HEK293T (cell line): Measurements from ENCODE around the gene CCDC7.
"Not testable (repeated sequence)": the region's sequence is repeated elsewhere in the genome, so short reads cannot be mapped to it uniquely, and the experiment has no call there.

Experiments used
- CTCF ChIA-PET: fragments of 350-600 bp; formaldehyde crosslinking; extraction: SDS; loops from one replicate; lab custom pipeline; 2021; ENCODE audit warnings: antibody characterized with exemption, inconsistent platforms; lab: Yijun Ruan, JAX
- POLR2A ChIA-PET: fragments of 350-600 bp; formaldehyde crosslinking; extraction: SDS; loops from one replicate; lab custom pipeline; 2020; ENCODE audit warnings: antibody characterized with exemption, inconsistent platforms; lab: Yijun Ruan, JAX
- DNase-seq: peaks from one replicate; pipeline ENCODE4 v3.0.0; 2012; ENCODE audit warnings: mixed read lengths; ENCODE audit errors: extremely low spot score
- ARNT ChIP-seq: fragments of 450-650 bp; IDR thresholded peaks from 2 replicates; pipeline ENCODE4 v1.6.1; 2017; ENCODE audit warnings: mild to moderate bottlenecking
- BHLHE40 ChIP-seq: fragments of 450-650 bp; IDR thresholded peaks from 2 replicates; pipeline ENCODE4 v1.6.1; 2016; ENCODE audit warnings: mild to moderate bottlenecking, moderate library complexity, borderline replicate concordance
- CTBP1 ChIP-seq: fragments of 450-650 bp; IDR thresholded peaks from 2 replicates; pipeline ENCODE4 v1.6.1; 2016; ENCODE audit warnings: borderline replicate concordance
- ELF4 ChIP-seq: fragments of 450-650 bp; IDR thresholded peaks from 2 replicates; pipeline ENCODE4 v1.6.1; 2017; ENCODE audit warnings: antibody characterized with exemption
- FOXA1 ChIP-seq: fragments of 450-650 bp; IDR thresholded peaks from 2 replicates; pipeline ENCODE4 v1.6.1; 2016; ENCODE audit warnings: mild to moderate bottlenecking
- FOXK2 ChIP-seq: fragments of 450-650 bp; IDR thresholded peaks from 2 replicates; pipeline ENCODE4 v1.6.1; 2016; ENCODE audit warnings: mild to moderate bottlenecking
- FOXM1 ChIP-seq: fragments of 450-650 bp; IDR thresholded peaks from 2 replicates; pipeline ENCODE4 v1.6.1; 2017; ENCODE audit warnings: mild to moderate bottlenecking, borderline replicate concordance
- HDGF ChIP-seq: fragments of 450-650 bp; IDR thresholded peaks from 2 replicates; pipeline ENCODE4 v1.6.1; 2017; ENCODE audit warnings: antibody characterized with exemption, borderline replicate concordance
- L3MBTL2 ChIP-seq: fragments of 450-650 bp; conservative IDR thresholded peaks from 2 replicates; pipeline ENCODE4 v1.6.1; 2016; ENCODE audit warnings: mild to moderate bottlenecking
- LEF1 ChIP-seq: fragments of 450-650 bp; IDR thresholded peaks from 2 replicates; pipeline ENCODE4 v1.6.1; 2017; ENCODE audit warnings: mild to moderate bottlenecking, borderline replicate concordance
- NFRKB ChIP-seq: fragments of 450-650 bp; IDR thresholded peaks from 2 replicates; pipeline ENCODE4 v1.6.1; 2016; ENCODE audit warnings: mild to moderate bottlenecking, moderate library complexity
- SP1 ChIP-seq: fragments of 450-650 bp; IDR thresholded peaks from 2 replicates; pipeline ENCODE4 v1.6.1; 2017
- SUZ12 ChIP-seq: fragments of 450-650 bp; IDR thresholded peaks from 2 replicates; pipeline ENCODE4 v1.6.1; 2016; ENCODE audit warnings: mild to moderate bottlenecking
- TARDBP ChIP-seq: fragments of 450-650 bp; IDR thresholded peaks from 2 replicates; pipeline ENCODE4 v1.6.1; 2016
- ZNF384 ChIP-seq: fragments of 450-650 bp; IDR thresholded peaks from 2 replicates; pipeline ENCODE4 v1.6.1; 2016
- TF ChIP-seq, protein P1 (sequence below): fragments of 450-650 bp; IDR thresholded peaks from 2 replicates; pipeline ENCODE4 v1.6.1; 2016

Gene CCDC7

DNA sequence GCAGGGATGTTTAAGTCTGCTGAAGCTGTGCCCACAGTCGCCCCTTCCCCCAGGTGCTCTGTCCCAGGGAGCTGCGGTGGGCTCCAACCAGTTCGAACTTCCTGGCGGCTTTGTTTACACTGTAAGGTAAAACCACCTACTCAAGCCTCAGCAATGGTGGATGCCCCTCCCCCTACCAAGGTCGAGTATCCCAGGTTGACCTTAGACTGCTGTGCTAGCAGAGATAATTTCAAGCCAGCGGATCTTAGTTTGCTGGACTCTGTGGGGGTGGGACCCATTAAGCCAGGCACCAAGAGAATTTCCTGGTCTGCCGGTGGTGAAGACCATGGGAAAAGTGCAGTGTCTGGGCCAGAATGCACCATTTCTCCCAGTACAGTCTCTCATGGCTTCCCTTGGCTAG, 56.0 kb downstream of the CCDC7 start:
- POLR2A ChIA-PET: no interaction called here
- TF ChIP-seq SUZ12 (no peak), ELF4 (no peak), TARDBP (no peak), FOXA1 (no peak)
- CTCF ChIA-PET: no interaction called here
- no peak for DNase-seq

DNA sequence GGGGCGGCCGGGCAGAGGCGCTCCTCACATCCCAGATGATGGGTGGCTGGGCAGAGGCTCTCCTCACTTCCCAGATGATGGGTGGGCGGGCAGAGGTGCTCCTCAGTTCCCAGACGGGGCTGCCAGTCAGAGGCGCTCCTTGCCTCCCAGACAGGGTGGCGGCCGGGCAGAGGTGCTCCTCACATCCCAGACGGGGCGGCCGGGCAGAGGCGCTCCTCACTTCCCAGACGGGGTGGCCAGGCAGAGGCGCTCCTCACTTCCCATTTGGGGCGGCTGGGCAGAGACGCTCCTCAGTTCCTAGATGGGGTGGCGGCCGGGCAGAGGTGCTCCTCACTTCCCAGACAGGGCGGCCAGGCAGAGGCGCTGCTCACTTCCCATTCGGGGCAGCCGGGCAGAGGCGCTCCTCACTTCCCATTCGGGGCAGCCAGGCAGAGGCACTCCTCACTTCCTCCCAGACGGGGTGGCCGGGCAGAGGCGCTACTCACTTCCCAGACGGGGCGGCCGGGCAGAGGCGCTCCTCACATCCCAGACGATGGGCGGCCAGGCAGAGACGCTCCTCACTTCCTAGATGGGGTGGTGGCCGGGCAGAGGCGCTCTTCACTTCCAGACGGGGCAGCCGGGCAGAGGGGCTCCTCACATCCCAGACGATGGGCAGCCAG, 60.0 kb downstream of the CCDC7 start:
- POLR2A ChIA-PET, DNase-seq, CTCF ChIA-PET: not testable (repeated sequence)

DNA sequence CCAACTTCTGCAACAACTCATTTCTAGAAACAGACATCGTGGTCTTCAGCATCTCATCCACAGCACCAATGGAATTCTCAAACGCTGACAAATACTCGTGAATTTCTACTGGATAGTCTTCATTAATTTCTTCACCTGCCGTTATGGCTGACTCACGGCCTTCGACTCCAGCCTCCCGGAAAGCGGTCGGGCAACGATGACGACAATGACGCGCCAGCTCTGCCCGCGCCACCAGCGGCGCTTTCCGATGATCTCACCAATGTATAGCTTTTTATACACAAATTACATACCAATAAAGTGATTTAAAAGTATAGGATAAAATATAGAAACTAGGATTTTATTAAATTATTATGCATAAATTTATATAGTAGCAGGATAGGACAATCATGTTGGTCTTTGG, 65.7 kb downstream of the CCDC7 start:
- TF ChIP-seq NFRKB: no peak
- no peak for TF ChIP-seq FOXM1
- TF ChIP-seq TARDBP: no peak
- no peak for TF ChIP-seq L3MBTL2
- no peak for TF ChIP-seq FOXA1
- no peak for TF ChIP-seq HDGF
- no peak for TF ChIP-seq ELF4
- no peak for TF ChIP-seq SUZ12
- no peak for TF ChIP-seq ZNF384
- TF ChIP-seq ARNT: no peak
- no peak for TF ChIP-seq CTBP1
- TF ChIP-seq SP1: no peak
- TF ChIP-seq FOXK2: no peak
- no peak for TF ChIP-seq LEF1
- DNase-seq: no peak
- ChIA-PET POLR2A (no interaction called here), CTCF (no interaction called here)

DNA sequence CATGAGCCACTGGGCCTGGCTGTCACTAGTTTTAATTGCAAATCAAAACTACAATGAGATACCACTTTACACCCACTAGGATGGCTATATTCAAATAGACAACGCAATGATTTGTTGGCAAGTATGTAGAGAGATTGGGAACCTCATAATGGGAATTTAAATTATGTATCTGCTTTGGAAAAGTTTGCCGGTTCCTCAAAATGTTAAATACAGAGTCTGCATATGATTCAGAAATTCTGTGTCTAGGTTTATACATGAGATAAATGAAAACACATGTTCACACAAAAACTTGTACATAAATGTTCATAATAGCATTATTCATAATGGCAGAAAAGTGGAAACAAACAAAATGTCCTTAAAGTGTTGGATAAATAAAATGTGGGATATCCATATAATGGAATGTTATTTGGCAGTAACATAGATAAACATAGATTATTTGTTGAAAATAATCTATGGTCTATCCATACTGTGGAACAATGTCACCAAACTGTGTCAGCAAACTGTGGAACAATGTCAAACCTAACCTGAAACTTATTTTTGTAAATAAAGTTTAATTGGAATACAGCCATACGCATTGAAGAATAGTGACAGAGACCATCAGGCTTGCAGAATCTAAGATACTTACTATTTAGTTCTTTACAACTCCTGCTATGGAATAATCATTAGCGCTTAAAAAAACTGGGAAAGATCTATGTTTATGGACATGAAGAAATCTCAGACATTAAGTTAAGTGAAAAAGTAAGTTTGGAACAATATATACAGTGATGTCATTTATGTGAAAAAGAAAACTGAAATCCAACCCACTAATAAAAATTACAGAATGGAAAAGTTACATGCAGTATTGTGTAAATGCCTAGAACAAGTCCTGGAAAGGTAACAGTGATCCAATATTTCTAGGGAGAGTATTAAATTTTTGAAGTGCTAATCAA, 70.9 kb downstream of the CCDC7 start:
- ChIA-PET CTCF (no interaction called here), POLR2A (no interaction called here)
- TF ChIP-seq CTBP1 (no peak), TARDBP (no peak), FOXK2 (no peak), SP1 (no peak), SUZ12 (no peak), L3MBTL2 (no peak), BHLHE40 (no peak), ARNT (no peak), ELF4 (no peak), FOXA1 (no peak), FOXM1 (no peak), LEF1 (no peak), ZNF384 (no peak), HDGF (no peak), NFRKB (no peak)
- TF ChIP-seq, protein P1, sequence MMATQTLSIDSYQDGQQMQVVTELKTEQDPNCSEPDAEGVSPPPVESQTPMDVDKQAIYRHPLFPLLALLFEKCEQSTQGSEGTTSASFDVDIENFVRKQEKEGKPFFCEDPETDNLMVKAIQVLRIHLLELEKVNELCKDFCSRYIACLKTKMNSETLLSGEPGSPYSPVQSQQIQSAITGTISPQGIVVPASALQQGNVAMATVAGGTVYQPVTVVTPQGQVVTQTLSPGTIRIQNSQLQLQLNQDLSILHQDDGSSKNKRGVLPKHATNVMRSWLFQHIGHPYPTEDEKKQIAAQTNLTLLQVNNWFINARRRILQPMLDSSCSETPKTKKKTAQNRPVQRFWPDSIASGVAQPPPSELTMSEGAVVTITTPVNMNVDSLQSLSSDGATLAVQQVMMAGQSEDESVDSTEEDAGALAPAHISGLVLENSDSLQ: no peak
- DNase-seq: no peak

DNA sequence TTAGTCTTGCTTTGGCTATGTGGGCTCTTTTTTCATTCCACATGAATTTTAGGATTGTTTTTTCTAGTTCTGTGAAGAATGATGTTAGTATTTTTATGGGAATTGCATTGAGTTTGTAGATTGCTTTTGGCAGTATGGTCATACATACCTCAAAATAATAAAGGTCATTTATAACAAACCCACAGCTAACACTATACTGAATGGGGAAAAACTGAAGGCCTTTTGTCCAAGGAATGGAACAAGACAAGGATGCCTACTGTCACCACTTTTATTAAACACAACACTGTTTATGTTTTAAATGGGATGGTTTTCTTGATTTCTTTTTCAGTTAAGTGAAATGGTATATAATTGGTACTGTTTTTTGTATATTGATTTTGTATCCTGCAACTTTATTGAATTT, 84.3 kb downstream of the CCDC7 start:
- CTCF ChIA-PET: no interaction called here
- no peak for DNase-seq
- TF ChIP-seq CTBP1 (no peak), LEF1 (no peak), SP1 (no peak), ELF4 (no peak), FOXK2 (no peak), HDGF (no peak), NFRKB (no peak), ZNF384 (no peak), SUZ12 (no peak)
- TF ChIP-seq, protein P1: no peak
- POLR2A ChIA-PET: no interaction called here

DNA sequence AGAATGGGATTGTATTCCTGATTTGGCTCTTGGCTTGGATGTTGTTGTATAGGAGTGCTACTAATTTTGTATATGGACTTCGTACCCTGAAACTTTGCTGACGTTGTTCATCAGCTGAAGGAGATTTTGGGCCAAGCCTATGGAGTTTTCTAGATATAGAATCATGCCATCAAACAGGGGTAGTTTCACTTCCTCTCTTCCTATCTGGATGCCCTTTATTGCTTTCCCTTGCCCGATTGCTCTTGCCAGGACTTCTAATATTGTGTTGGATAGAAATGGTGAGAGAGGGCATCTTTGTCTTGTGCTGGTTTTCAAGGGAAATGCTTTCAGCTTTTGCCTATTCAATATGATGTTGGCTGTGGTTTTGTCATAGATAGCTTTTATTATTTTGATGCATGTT, 92.3 kb downstream of the CCDC7 start:
- TF ChIP-seq HDGF (no peak), SUZ12 (no peak), LEF1 (no peak), ELF4 (no peak)
- TF ChIP-seq, protein P1: no peak
- no peak for DNase-seq
- POLR2A ChIA-PET: no interaction called here
- CTCF ChIA-PET: no interaction called here
